A673 (cell line): ENCODE results near the gene RABGAP1L.

Experiments used
- EZH2 ChIP-seq: fragments of 200-600 bp; sonication (generic); IDR thresholded peaks from 2 replicates; pipeline ENCODE4 v1.6.1; 2017; ENCODE audit warnings: borderline replicate concordance, low read depth, mild to moderate bottlenecking, mixed read lengths, antibody characterized with exemption, low read length; ENCODE audit not compliant: poor library complexity, severe bottlenecking
- TF ChIP-seq, protein P1 (sequence below): fragments of 300-800, 200-600 bp; sonication (generic); conservative IDR thresholded peaks from 2 replicates; pipeline ENCODE4 v1.5.1; 2017; ENCODE audit warnings: low read depth, mild to moderate bottlenecking, antibody characterized with exemption, low read length, moderate library complexity, mixed read lengths

DNA sequence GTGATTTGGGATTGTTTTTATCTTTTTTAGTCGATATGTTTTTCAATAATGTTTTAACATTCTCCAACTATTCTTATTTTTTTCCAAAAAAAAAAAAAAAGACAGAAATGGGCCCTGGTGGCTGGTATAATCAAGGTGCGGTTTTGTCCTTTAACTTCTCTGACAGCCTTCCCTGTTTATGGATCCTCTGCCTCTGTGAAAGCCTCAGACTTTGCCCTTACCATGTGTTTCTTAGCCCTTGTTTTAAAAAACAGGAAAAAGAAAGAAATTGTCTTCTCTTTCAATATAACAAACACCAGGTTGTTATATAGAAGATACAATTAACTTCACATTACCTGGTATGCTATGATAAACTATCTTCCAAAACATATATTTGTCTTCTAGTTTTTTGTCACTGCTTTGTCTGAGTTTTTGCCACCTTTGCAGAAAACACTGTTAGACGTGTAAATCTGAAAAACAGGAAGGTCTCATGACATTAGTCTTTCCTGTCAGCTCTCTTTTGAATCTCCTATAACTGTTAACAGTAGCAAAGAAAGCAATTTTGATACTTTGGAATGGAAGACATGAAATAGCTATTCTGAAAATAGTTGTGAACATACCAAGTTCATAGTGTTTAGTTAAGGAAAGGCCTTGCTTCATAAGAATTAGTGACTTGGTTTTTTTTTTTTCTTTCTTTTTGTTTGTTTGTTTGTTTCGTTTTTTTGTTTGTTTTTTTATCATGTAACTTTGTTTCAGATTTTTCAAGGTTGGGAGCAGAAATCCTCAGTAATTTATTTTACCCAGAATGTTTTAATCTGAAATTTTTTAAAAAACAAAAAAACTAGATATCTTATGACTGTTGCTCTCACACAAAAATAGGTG is 808.8 kb downstream of the RABGAP1L start:
- TF ChIP-seq, protein P1, sequence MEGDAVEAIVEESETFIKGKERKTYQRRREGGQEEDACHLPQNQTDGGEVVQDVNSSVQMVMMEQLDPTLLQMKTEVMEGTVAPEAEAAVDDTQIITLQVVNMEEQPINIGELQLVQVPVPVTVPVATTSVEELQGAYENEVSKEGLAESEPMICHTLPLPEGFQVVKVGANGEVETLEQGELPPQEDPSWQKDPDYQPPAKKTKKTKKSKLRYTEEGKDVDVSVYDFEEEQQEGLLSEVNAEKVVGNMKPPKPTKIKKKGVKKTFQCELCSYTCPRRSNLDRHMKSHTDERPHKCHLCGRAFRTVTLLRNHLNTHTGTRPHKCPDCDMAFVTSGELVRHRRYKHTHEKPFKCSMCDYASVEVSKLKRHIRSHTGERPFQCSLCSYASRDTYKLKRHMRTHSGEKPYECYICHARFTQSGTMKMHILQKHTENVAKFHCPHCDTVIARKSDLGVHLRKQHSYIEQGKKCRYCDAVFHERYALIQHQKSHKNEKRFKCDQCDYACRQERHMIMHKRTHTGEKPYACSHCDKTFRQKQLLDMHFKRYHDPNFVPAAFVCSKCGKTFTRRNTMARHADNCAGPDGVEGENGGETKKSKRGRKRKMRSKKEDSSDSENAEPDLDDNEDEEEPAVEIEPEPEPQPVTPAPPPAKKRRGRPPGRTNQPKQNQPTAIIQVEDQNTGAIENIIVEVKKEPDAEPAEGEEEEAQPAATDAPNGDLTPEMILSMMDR, result no peak
- TF ChIP-seq EZH2, result no peak
